ENCODE results near the gene MORN5.

DNA sequence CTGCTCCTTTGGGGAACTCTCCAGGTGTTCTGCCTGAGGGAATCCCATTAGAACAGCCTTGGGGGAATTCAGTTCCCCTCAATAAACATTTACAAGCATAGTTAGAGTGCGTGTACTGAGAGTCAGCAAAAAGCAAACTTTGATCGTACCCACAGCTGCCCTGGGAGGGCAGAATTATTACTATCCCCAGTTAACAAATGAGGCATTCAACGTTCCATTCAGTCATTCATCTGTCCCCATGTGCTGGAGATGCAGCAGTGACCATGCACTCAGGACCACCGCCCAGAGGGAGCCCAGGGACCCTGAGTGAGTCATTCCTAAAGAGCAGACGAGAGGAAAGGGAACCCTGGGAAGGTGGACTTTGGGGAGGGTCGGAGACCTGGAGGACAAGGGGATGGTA lies 47.5 kb upstream of the MORN5 start:
- TF ChIP-seq POLR2A (IDR thresholded peaks at IDR 0.05) (no peak), CTCF (IDR thresholded peaks at IDR 0.05) (no peak)
